K562 (cell line): ENCODE data around the gene NET1. TPM values are rescaled to one million over a fixed set of nuclear protein-coding genes. Genes with fewer than 3 reads are reported as not detected.

ENCODE experiments used
- IRF2 ChIP-seq: sonication (generic); formaldehyde crosslinking; IDR thresholded peaks from 2 replicates; pipeline ENCODE4 v1.8.1; 2022; ENCODE audit warnings: mild to moderate bottlenecking, missing genetic modification reagents
- KLF10 ChIP-seq: fragments of 250-450 bp; sonication (Bioruptor Pico); IDR thresholded peaks from 2 replicates; pipeline ENCODE4 v1.6.1; 2021; ENCODE audit warnings: matching md5 sums
- NCOA1 ChIP-seq: fragments of 450-650 bp; IDR thresholded peaks from 2 replicates; pipeline ENCODE4 v1.6.1; 2016; ENCODE audit warnings: low read depth
- NFATC3 ChIP-seq: fragments of 450-650 bp; IDR thresholded peaks from 2 replicates; pipeline ENCODE4 v1.6.1; 2017; ENCODE audit warnings: mild to moderate bottlenecking
- POLR2AphosphoS5 ChIP-seq: IDR thresholded peaks from 2 replicates; pipeline ENCODE4 v1.6.1; 2011; ENCODE audit warnings: mild to moderate bottlenecking, low read depth, low read length, moderate library complexity; ENCODE audit not compliant: control insufficient read depth, insufficient read depth
- POLR2G ChIP-seq: fragments of 200-400 bp; formaldehyde crosslinking; IDR thresholded peaks from 2 replicates; pipeline ENCODE4 v1.6.1; 2017; ENCODE audit warnings: low read depth, mild to moderate bottlenecking, antibody characterized with exemption, low read length, moderate library complexity
- RBM34 ChIP-seq: fragments of 200-400 bp; formaldehyde crosslinking; IDR thresholded peaks from 2 replicates; pipeline ENCODE4 v1.6.1; 2018; ENCODE audit warnings: low read length, borderline replicate concordance; ENCODE audit not compliant: insufficient read depth
- SMARCB1 ChIP-seq: IDR thresholded peaks from 2 replicates; pipeline ENCODE4 v1.6.1; 2011; ENCODE audit warnings: improper control_type of control experiment, low read depth; ENCODE audit not compliant: insufficient read length
- TAF15 ChIP-seq: fragments of 200-400 bp; formaldehyde crosslinking; IDR thresholded peaks from 2 replicates; pipeline ENCODE4 v1.6.1; 2017; ENCODE audit warnings: mild to moderate bottlenecking, low read depth, low read length, moderate library complexity
- TRIM28 ChIP-seq: fragments of 450-650 bp; IDR thresholded peaks from 2 replicates; pipeline ENCODE4 v1.6.1; 2017
- ZEB2 ChIP-seq: fragments of 450-650 bp; IDR thresholded peaks from 2 replicates; pipeline ENCODE4 v1.6.1; 2016
- ZNF124 ChIP-seq: sonication (generic); formaldehyde crosslinking; IDR thresholded peaks from 2 replicates; pipeline ENCODE4 v1.8.1; 2022; ENCODE audit warnings: missing genetic modification reagents
- ZNF507 ChIP-seq: conservative IDR thresholded peaks from 2 replicates; pipeline ENCODE4 v1.6.1; 2017; ENCODE audit warnings: missing genetic modification characterization, missing compliant biosample characterization
- ZNF778 ChIP-seq: fragments of 450-650 bp; formaldehyde crosslinking; IDR thresholded peaks from 2 replicates; pipeline ENCODE4 v1.4.0; 2020; ENCODE audit warnings: mild to moderate bottlenecking, moderate library complexity
- polyA plus RNA-seq, 8 experiments: library from polyadenylated mRNA; depleted of rRNA in 4 of 8; stranded (reverse) in 5 of 8; unstranded in 3 of 8; fragments of >200 nt; fragmentation: Nextera tagmentation in 2 of 8; fragmentation: Illumina TruSeq in 1 of 8; extraction: Ambion mirVana in 2 of 8; extraction: Trizol in 1 of 8; gene quantifications; 2 replicates each; pipeline versions ENCODE4 v1.2.1 to v1.2.3, GENCODE V29; 2011 to 2014; ENCODE audit warnings: inconsistent platforms in 1 of 8, missing spikeins in 1 of 8
- total RNA-seq, 7 experiments: library from RNA; depleted of rRNA in 6 of 7; stranded (reverse); fragments of >200 nt in 6 of 7; fragmentation: Illumina TruSeq in 2 of 7; extraction: Trizol in 2 of 7; gene quantifications; 2 replicates each; pipeline versions ENCODE4 v1.2.1 to v1.2.3, GENCODE V29; 2011 to 2021; ENCODE audit warnings: low replicate concordance in 1 of 7
- TF ChIP-seq, protein P1 (sequence below): sonication (generic); formaldehyde crosslinking; IDR thresholded peaks from 2 replicates; pipeline ENCODE4 v1.8.1; 2022; ENCODE audit warnings: missing genetic modification reagents
- TF ChIP-seq, protein P2 (sequence below): fragments of 450-650 bp; IDR thresholded peaks from 2 replicates; pipeline ENCODE4 v1.6.1; 2016; ENCODE audit warnings: mild to moderate bottlenecking, moderate library complexity
- TF ChIP-seq, protein P3 (sequence below): fragments of 450-650 bp; IDR thresholded peaks from 2 replicates; pipeline ENCODE4 v1.6.1; 2016; ENCODE audit warnings: missing biosample characterization, missing genetic modification characterization

Gene NET1
- total and polyA plus RNA-seq, 9 of the 15 experiments (the other 6 are each of a cell fraction or from before 2014, with no cell fraction given) = 47.4 to 258 (median 106) TPM

DNA sequence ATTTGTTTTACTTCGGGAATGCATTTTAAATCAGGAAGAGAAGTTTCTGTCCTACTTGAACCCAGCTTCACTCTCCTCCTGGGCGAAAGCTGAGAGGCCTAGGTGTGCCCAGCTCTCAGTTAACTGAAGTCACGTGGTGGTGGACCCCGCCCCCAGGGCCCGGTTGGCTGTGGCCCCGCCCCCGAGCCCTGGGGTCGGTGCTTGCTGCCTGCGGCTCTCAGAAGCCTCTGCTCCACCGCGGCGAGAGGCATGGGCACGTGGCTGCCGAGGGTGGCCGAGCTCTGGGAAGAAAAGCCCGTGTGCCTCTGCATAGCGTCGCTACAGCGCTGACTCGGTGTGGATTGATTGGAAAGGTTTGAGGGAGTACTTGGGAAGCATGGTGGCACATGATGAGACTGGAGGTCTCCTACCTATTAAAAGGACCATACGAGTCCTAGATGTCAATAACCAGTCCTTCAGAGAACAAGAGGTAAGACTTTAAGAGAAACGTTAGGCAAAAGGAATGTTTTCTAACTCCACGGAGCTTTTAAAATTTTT, 34.1 kb downstream of the NET1 start (continued):
- TF ChIP-seq TAF15 = no peak
- TF ChIP-seq, protein P1, sequence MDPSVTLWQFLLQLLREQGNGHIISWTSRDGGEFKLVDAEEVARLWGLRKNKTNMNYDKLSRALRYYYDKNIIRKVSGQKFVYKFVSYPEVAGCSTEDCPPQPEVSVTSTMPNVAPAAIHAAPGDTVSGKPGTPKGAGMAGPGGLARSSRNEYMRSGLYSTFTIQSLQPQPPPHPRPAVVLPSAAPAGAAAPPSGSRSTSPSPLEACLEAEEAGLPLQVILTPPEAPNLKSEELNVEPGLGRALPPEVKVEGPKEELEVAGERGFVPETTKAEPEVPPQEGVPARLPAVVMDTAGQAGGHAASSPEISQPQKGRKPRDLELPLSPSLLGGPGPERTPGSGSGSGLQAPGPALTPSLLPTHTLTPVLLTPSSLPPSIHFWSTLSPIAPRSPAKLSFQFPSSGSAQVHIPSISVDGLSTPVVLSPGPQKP = no peak
- TF ChIP-seq POLR2G = peak; percentile 100
- no peak for TF ChIP-seq NCOA1
- TF ChIP-seq, protein P2, sequence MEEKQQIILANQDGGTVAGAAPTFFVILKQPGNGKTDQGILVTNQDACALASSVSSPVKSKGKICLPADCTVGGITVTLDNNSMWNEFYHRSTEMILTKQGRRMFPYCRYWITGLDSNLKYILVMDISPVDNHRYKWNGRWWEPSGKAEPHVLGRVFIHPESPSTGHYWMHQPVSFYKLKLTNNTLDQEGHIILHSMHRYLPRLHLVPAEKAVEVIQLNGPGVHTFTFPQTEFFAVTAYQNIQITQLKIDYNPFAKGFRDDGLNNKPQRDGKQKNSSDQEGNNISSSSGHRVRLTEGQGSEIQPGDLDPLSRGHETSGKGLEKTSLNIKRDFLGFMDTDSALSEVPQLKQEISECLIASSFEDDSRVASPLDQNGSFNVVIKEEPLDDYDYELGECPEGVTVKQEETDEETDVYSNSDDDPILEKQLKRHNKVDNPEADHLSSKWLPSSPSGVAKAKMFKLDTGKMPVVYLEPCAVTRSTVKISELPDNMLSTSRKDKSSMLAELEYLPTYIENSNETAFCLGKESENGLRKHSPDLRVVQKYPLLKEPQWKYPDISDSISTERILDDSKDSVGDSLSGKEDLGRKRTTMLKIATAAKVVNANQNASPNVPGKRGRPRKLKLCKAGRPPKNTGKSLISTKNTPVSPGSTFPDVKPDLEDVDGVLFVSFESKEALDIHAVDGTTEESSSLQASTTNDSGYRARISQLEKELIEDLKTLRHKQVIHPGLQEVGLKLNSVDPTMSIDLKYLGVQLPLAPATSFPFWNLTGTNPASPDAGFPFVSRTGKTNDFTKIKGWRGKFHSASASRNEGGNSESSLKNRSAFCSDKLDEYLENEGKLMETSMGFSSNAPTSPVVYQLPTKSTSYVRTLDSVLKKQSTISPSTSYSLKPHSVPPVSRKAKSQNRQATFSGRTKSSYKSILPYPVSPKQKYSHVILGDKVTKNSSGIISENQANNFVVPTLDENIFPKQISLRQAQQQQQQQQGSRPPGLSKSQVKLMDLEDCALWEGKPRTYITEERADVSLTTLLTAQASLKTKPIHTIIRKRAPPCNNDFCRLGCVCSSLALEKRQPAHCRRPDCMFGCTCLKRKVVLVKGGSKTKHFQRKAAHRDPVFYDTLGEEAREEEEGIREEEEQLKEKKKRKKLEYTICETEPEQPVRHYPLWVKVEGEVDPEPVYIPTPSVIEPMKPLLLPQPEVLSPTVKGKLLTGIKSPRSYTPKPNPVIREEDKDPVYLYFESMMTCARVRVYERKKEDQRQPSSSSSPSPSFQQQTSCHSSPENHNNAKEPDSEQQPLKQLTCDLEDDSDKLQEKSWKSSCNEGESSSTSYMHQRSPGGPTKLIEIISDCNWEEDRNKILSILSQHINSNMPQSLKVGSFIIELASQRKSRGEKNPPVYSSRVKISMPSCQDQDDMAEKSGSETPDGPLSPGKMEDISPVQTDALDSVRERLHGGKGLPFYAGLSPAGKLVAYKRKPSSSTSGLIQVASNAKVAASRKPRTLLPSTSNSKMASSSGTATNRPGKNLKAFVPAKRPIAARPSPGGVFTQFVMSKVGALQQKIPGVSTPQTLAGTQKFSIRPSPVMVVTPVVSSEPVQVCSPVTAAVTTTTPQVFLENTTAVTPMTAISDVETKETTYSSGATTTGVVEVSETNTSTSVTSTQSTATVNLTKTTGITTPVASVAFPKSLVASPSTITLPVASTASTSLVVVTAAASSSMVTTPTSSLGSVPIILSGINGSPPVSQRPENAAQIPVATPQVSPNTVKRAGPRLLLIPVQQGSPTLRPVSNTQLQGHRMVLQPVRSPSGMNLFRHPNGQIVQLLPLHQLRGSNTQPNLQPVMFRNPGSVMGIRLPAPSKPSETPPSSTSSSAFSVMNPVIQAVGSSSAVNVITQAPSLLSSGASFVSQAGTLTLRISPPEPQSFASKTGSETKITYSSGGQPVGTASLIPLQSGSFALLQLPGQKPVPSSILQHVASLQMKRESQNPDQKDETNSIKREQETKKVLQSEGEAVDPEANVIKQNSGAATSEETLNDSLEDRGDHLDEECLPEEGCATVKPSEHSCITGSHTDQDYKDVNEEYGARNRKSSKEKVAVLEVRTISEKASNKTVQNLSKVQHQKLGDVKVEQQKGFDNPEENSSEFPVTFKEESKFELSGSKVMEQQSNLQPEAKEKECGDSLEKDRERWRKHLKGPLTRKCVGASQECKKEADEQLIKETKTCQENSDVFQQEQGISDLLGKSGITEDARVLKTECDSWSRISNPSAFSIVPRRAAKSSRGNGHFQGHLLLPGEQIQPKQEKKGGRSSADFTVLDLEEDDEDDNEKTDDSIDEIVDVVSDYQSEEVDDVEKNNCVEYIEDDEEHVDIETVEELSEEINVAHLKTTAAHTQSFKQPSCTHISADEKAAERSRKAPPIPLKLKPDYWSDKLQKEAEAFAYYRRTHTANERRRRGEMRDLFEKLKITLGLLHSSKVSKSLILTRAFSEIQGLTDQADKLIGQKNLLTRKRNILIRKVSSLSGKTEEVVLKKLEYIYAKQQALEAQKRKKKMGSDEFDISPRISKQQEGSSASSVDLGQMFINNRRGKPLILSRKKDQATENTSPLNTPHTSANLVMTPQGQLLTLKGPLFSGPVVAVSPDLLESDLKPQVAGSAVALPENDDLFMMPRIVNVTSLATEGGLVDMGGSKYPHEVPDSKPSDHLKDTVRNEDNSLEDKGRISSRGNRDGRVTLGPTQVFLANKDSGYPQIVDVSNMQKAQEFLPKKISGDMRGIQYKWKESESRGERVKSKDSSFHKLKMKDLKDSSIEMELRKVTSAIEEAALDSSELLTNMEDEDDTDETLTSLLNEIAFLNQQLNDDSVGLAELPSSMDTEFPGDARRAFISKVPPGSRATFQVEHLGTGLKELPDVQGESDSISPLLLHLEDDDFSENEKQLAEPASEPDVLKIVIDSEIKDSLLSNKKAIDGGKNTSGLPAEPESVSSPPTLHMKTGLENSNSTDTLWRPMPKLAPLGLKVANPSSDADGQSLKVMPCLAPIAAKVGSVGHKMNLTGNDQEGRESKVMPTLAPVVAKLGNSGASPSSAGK = peak; percentile 81
- no peak for TF ChIP-seq IRF2 (CRISPR knock-in tag)
- TF ChIP-seq KLF10 (CRISPR knock-in tag) = no peak
- no peak for TF ChIP-seq ZNF507 (tag)
- TF ChIP-seq SMARCB1 = no peak
- TF ChIP-seq RBM34 = no peak
- TF ChIP-seq POLR2AphosphoS5 = peak; percentile 97
- TF ChIP-seq TRIM28 = no peak
- TF ChIP-seq ZNF778 = no peak
- no peak for TF ChIP-seq NFATC3
- TF ChIP-seq ZNF124 (CRISPR knock-in tag) = no peak
- no peak for TF ChIP-seq ZEB2
- TF ChIP-seq, protein P3, sequence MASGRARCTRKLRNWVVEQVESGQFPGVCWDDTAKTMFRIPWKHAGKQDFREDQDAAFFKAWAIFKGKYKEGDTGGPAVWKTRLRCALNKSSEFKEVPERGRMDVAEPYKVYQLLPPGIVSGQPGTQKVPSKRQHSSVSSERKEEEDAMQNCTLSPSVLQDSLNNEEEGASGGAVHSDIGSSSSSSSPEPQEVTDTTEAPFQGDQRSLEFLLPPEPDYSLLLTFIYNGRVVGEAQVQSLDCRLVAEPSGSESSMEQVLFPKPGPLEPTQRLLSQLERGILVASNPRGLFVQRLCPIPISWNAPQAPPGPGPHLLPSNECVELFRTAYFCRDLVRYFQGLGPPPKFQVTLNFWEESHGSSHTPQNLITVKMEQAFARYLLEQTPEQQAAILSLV = no peak
